Measurements from ENCODE around the gene NCK2. TPM values are rescaled to one million over a fixed set of nuclear protein-coding genes. Genes with fewer than 3 reads are reported as not detected.

The NCK2 gene
- total and polyA plus RNA-seq, 4 donors, result 19.3 to 54.4 (median 33.9) TPM

DNA sequence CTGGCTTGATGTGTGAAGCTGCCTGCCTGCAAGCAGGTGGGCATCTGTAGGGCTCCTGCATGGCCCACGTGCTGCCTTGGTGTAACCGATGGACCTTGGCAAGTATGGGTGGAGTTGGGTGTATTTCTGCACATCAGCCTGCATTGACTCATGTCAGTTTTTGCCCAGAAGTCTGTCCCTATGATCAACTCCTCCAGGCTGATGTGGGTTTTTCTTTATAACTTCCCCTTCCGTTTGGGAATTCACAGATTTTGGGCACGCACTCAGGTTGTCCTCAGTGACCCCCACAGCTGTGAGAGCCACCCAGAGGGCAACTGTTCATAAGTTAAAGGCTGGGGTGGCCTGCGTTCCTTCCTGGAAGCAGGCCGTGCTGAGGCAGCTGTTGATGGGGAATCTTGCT is 123.3 kb downstream of the NCK2 start:
- Histone ChIP-seq H3K27me3 (ENCODE audit: control insufficient read depth in 3 of 3, insufficient read depth in 3 of 3, low read length in 2 of 3) (no peaks in the 10 kb centered on the region), H3K27ac (ENCODE audit: low read depth in 1 of 2, low read length in 1 of 2) (no peak overlapping the region), H3K4me1 (ENCODE audit: control insufficient read depth in 5 of 5, insufficient read depth in 5 of 5, low read length in 5 of 5) (peaks cover 4 to 34% (median 9%) of the 10 kb centered on the region in 5 donors), H3K9ac (ENCODE audit: insufficient read depth in 1 of 2, low read length in 2 of 2) (no peak overlapping the region), H3K36me3 (ENCODE audit: control insufficient read depth in 4 of 4, insufficient read depth in 4 of 4, low read length in 4 of 4) (no peaks in the 10 kb centered on the region), H3K9me3 (ENCODE audit: control insufficient read depth in 4 of 4, insufficient read depth in 3 of 4, low read length in 3 of 4) (no peaks in the 10 kb centered on the region), H3K4me3 (no peak overlapping the region)
- ATAC-seq (ENCODE audit: insufficient read depth, low FRiP score) (no peak), DNase-seq (peak; percentile 37 to 61 (median 54))
- 67% methylated on average over 6 of the region's 6 CpGs for WGBS, 2 donors
- TF ChIP-seq CTCF (IDR thresholded peaks at IDR 0.05; ENCODE audit: control extremely low read depth, extremely low read depth), result no peak

DNA sequence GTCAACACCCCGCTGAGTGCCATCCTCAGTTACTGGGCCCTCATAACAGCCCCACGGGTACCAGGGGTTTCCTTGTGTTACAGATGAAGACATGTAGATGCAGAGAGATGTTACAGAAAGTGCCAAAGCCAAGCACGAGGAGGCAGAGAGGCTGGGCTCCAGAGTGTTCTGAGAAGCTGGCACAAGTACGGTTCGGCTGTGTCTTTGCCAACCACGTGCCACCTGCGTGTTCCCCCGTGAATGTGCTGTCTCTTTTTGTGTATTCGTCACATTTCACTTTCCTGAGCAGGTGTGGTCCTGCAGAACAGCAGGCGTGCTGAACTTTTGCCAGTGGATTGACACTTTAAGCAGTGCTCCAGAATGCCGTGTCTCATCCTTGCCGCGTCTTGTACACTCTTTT is 124.6 kb downstream of the NCK2 start:
- WGBS, 2 donors, result 90 to 92% methylated on average over 13 of the region's 13 CpGs
- Histone ChIP-seq H3K4me3 (no peak overlapping the region), H3K9ac (ENCODE audit: insufficient read depth in 1 of 2, low read length in 2 of 2) (no peak overlapping the region), H3K36me3 (ENCODE audit: control insufficient read depth in 4 of 4, insufficient read depth in 4 of 4, low read length in 4 of 4) (no peaks in the 10 kb centered on the region), H3K9me3 (ENCODE audit: control insufficient read depth in 4 of 4, insufficient read depth in 3 of 4, low read length in 3 of 4) (no peaks in the 10 kb centered on the region), H3K27me3 (ENCODE audit: control insufficient read depth in 3 of 3, insufficient read depth in 3 of 3, low read length in 2 of 3) (no peaks in the 10 kb centered on the region), H3K4me1 (ENCODE audit: control insufficient read depth in 5 of 5, insufficient read depth in 5 of 5, low read length in 5 of 5) (peaks cover 5 to 36% (median 9%) of the 10 kb centered on the region in 5 donors), H3K27ac (ENCODE audit: low read depth in 1 of 2, low read length in 1 of 2) (no peak overlapping the region)
- DNase-seq, result no peak
- ATAC-seq (ENCODE audit: insufficient read depth, low FRiP score), result no peak
- TF ChIP-seq CTCF (IDR thresholded peaks at IDR 0.05; ENCODE audit: control extremely low read depth, extremely low read depth), result no peak

GRCh38 chr2:105870062-105870461 is 125.3 kb downstream of the NCK2 start:
- H3K4me1 ChIP-seq (ENCODE audit: control insufficient read depth in 5 of 5, insufficient read depth in 5 of 5, low read length in 5 of 5), result peaks cover 5 to 38% (median 9%) of the 10 kb centered on the region in 5 donors
- no peak for DNase-seq
- H3K36me3 ChIP-seq (ENCODE audit: control insufficient read depth in 4 of 4, insufficient read depth in 4 of 4, low read length in 4 of 4), result no peaks in the 10 kb centered on the region
- no peaks in the 10 kb centered on the region for H3K27me3 ChIP-seq (ENCODE audit: control insufficient read depth in 3 of 3, insufficient read depth in 3 of 3, low read length in 2 of 3)
- no peak overlapping the region for H3K9ac ChIP-seq (ENCODE audit: insufficient read depth in 1 of 2, low read length in 2 of 2)
- no peaks in the 10 kb centered on the region for H3K9me3 ChIP-seq (ENCODE audit: control insufficient read depth in 4 of 4, insufficient read depth in 3 of 4, low read length in 3 of 4)
- WGBS, 2 donors, result 93 to 95% methylated on average over 4 of the region's 4 CpGs
- no peak overlapping the region for H3K4me3 ChIP-seq
- no peak for TF ChIP-seq CTCF (IDR thresholded peaks at IDR 0.05; ENCODE audit: control extremely low read depth, extremely low read depth)
- H3K27ac ChIP-seq (ENCODE audit: low read depth in 1 of 2, low read length in 1 of 2), result no peak overlapping the region
- no peak for ATAC-seq (ENCODE audit: insufficient read depth, low FRiP score)

GRCh38 chr2:105870858-105871257 is 126.1 kb downstream of the NCK2 start:
- Histone ChIP-seq H3K27ac (ENCODE audit: low read depth in 1 of 2, low read length in 1 of 2) (no peak overlapping the region), H3K4me1 (ENCODE audit: control insufficient read depth in 5 of 5, insufficient read depth in 5 of 5, low read length in 5 of 5) (peaks cover 5 to 38% (median 9%) of the 10 kb centered on the region in 5 donors), H3K4me3 (no peak overlapping the region), H3K9me3 (ENCODE audit: control insufficient read depth in 4 of 4, insufficient read depth in 3 of 4, low read length in 3 of 4) (no peaks in the 10 kb centered on the region), H3K27me3 (ENCODE audit: control insufficient read depth in 3 of 3, insufficient read depth in 3 of 3, low read length in 2 of 3) (no peaks in the 10 kb centered on the region), H3K36me3 (ENCODE audit: control insufficient read depth in 4 of 4, insufficient read depth in 4 of 4, low read length in 4 of 4) (no peaks in the 10 kb centered on the region), H3K9ac (ENCODE audit: insufficient read depth in 1 of 2, low read length in 2 of 2) (no peak overlapping the region)
- TF ChIP-seq CTCF (IDR thresholded peaks at IDR 0.05; ENCODE audit: control extremely low read depth, extremely low read depth), result no peak
- no peak for ATAC-seq (ENCODE audit: insufficient read depth, low FRiP score)
- no peak for DNase-seq
- 92 to 94% methylated on average over 11 of the region's 11 CpGs for WGBS, 2 donors
